HG02885 (cell line): Measurements from ENCODE around the gene OR12D2.
"Not testable (repeated sequence)": the region's sequence is repeated elsewhere in the genome, so short reads cannot be mapped to it uniquely, and the experiment has no call there.

Experiments used
- ATAC-seq: cut with Tn5 transposase; IDR thresholded peaks from one replicate; pipeline ENCODE4 v1.9.1; 2021; ENCODE audit warnings: mild to moderate bottlenecking; ENCODE audit not compliant: unreplicated experiment, poor library complexity

Gene OR12D2, protein sequence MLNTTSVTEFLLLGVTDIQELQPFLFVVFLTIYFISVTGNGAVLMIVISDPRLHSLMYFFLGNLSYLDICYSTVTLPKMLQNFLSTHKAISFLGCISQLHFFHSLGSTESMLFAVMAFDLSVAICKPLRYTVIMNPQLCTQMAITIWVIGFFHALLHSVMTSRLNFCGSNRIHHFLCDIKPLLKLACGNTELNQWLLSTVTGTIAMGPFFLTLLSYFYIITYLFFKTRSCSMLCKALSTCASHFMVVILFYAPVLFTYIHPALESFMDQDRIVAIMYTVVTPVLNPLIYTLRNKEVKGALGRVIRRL

DNA sequence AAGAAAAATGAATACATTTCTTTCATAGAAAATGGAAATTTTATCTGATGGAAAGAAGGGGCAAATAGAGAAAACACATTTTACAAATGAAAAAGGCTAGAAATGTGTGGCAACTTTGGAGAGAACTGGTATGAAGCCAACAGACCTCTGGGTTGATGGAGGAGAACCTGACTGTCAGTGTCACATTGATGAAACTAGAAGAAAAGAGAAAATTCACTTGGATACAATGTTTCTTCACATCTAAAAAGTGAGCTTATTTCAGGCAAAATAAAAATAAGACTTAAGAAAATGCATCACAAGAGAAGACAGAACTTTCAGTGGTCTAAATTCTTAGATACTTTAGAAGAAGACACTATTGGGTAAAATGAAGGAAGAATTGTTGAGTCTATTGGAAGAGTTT lies at the start of gene OR12D2:
Gene OR12D2, plus strand, starts transcription at position 301 of the 400 bp plus-strand sequence. CDS start 1,069 bp downstream, outside the sequence.
- ATAC-seq, result no peak

DNA sequence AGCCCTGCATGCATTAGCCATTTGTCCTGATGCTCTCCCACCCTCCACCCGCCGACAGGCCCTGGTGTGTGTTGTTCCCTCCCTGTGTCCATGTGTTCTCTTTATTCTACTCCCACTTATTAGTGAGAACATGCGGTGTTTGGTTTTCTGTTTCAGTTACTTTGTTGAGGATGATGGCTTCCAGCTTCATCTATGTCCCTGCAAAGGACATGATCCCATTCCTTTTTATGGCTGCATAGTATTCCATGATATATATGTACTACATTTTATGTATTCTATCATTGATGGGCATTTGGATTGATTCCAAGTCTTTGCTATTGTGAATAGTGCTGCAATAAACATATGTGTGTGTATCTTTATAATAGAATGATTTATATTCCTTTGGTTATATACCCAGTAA lies 46.1 kb upstream of the OR12D2 start:
- ATAC-seq, result not testable (repeated sequence)

DNA sequence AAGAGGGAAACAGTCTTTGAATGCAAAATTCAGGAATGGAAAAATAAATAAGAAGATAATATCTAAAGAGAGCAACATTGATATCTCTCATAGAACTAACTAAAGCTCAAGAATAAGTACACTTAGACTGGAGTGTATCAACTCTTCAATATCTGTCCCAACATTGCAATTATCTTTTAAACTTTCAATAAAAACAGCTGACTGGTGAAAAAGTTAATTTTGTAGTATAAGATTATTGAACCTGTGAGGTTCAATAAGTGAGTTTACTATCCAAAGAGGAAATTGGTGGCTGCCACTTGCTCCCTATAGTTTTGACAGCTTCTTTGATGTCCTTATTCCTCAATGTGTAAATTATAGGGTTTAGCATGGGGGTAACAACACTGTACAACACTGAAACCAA lies 40.5 kb upstream of the OR12D2 start:
- no peak for ATAC-seq

DNA sequence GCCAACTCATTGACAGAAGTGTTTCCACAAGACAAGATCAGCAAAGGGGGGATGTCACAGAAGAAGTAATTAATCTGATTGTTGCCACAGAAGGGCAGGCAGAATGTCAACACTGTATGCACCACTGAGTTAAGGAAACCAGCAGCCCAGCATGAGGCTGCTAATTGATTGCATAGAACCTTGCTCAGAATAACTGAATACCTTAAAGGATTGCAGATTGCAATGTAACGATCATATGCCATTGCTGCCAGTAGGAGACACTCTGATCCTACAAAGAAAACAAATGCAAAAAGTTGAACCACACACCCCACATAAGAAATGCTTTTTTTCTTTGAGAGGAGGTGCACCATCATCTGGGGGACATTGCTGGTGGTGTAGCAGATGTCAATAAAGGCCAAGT lies 39.8 kb upstream of the OR12D2 start:
- no peak for ATAC-seq

DNA sequence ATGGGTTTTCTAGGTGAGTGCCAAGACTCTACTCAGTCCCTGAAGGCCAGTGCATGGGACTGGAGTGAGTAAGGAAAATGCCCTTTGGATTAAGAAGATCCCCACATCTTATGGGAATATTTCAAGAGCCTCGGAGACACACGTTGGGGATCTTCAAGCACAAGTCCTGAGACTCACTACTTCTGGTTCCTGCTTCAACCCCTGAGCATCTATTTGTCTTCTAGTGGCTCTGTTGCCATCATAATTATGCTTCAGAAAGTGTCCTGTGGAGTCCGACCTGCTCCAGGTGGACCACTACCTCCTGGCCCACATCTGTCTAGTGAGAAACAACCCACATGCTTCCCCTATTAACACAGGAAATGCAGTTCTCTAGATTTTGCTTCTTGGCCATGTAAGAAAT lies 26.7 kb upstream of the OR12D2 start, which contains the start of gene OR5V1:
Gene OR5V1, minus strand, starts transcription at position 101 of the 400 bp plus-strand sequence. CDS start 12,670 bp downstream, outside the sequence.
- no peak for ATAC-seq

DNA sequence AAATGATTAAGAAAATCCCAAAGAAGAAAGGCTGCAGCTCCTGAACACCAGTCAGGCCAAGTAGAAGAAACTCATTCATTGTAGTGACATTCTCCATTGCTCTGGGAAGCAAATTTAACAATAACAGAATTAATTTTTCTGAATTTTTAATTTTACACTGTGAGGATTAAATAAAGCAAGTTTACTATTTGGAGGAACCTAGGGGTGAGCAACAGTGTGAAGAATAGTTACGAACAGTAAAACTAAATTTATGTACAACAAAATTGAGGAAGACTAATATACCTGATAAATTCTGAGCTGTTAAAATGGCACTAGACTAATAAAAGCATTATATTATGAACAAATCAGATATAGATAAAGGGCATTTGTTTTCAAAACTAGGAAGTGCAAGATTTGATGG lies 20.2 kb upstream of the OR12D2 start, which contains the start of gene OR12D3:
Gene OR12D3, minus strand, starts transcription at position 101 of the 400 bp plus-strand sequence. Its CDS starts 4 bp downstream, at position 97.
- ATAC-seq, result no peak

DNA sequence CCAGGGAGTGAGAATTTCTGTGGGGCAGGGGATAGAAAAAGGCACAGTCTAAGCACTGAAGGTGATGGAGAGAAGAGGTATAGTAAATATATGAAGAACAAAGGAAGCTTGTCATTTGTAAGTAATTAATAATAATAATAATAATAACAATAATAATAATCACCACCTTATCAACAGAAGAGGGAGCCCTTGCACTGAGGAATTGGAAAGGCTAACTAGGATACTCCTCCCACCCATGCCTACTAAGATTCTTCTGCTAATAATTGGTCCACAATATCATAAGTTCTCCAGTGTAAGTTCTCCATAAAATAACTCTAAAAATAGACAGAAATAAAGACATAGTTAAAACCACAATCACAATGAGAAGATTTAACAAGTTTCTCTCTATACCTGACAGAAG lies 19.4 kb upstream of the OR12D2 start:
- ATAC-seq, result no peak

DNA sequence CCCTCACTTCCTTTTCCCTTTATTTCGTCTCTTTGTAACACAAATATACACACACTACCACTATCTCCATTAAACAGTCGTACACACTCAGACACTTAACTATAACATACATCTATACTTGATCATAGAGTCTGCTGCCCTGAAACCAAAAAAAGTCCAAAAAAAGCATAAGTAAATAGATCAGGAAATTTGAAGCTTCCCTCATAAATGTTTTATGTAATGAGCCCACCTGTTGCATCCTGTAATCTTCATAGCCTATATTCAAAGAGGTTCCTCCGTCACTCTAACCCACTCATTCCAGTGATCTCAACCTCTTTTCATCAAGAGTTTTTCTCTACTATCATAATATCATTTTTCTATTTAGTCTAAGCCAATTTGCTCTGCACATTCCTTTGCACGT lies 6.9 kb upstream of the OR12D2 start:
- no peak for ATAC-seq

DNA sequence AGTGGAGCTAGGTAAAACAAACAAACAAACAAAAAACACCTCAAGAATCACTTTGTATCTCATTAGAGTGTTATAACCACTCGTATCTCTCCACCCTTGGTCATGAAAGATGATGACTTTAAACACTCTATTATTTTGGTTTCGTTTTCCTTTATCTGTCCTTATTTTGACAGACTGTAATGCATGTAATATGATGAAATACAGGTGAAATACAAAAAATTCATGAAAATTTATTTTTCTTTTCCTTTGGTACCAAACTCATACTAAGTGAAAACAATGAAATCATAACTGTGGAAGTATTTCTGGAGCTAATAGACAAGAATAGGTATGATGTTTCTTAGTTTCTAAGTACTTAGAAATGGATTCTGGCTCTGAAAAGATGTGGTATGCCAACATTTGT lies 4.1 kb downstream of the OR12D2 start:
- no peak for ATAC-seq

DNA sequence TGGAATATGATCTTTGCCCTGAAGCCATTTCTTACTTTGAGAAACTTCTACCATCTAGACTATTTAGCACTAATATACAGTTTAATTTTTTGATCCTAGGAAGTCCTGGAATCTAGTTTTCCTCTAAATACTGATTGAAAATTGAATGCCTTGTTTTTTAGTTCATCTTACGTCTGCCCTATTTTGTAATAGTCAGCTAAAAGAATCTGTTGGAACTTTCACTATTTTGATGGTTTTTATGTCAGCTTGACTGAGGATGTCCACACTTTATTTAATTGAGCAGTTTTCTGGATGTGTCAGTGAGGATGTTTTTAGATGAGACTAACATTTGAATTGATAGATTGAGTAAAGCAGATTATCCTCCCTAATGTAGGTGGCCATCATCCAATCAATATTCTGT lies 8.4 kb downstream of the OR12D2 start:
- no peak for ATAC-seq

DNA sequence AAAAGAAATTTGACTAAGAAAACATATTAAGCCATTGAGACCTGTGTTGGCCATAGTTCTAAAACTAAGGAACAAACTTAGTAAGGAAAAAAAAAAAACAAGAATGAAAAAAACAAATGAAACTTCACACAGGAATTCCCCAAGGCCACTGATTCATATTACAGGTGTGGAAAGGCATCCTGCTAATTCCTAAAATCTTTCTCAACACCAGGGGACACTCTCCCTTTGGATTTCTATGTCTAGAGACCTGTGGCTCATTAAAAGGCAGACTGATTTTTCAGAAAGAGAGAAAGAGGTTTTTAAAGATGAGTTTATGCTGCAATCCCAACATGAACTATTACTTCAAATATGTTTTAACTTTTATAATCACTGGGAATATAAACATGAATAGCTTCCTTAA lies 19.2 kb downstream of the OR12D2 start, which contains the start of gene OR12D1:
Gene OR12D1, plus strand, starts transcription at position 341 of the 400 bp plus-strand sequence.
- ATAC-seq, result no peak

DNA sequence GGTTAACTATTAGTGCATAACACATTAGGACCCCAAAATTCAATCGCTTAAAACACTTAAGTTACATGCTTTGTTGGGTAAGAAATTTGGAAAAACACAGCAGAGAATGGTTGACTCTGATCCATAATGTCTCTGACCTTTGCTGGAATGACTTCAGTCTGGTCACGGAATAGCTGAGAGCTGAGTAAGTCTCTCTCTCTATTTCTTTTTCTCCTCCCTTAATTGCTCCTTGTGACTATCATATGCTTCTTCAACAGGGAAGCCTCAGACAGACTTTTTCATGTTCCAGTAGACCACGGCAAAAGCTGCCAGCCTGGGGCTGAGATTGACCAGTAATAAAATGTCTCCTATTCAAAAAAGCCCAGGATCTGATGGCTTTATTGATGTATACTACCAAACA lies 24.1 kb downstream of the OR12D2 start:
- ATAC-seq, result no peak

DNA sequence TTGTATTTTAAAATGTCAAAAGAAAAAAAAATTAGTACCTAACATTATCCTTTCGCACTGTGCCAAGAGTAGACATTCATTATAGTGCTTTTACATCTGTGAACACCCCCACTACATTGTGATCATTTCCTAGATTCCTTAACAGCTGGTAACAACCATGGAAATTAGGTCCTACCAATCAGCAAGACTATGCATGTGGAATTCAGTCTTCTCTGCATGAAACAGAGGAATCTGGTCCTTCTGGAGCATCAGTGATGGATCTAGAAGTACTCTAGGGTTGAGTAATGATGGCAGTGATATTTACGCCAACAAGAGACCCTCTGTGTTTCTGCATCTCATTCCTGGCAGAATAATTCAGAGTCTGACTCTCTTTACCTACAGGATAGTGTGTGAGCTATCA lies 28.7 kb downstream of the OR12D2 start:
- no peak for ATAC-seq

DNA sequence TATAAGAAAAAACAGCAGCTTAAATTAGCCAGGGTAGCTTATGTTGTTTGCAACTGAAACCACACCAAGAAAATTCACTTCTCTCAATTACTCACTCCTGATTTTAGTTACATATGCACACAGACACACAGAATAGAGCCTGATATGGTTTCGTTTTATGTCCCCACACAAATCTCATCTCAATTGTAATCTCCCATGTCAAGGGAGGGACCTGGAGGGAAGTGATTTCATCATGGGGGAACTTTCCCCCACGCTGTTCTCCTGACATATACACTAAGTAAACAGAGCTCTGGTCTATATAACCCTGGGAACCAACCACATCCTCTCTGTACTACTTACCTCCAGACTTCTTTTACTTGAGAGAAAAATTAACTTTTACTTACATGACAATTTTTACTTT lies 29.1 kb downstream of the OR12D2 start:
- ATAC-seq, result no peak

DNA sequence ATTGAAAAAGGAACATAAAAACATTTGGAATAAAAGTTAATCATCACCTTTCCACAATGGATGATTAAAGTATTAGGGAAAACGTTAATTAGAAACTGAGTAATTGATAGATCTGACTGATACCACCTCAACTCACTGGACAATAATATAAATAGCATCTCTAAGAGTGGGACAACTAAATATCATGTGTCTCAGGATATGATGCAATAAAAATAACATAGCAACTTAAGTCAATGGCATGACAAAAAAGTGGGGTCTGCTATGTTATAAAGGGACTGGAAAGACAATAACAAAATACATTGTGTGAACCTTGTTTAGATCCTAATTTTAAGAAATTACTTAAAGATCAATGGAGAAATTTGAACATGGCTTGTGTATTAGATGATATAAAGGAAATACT lies 29.6 kb downstream of the OR12D2 start:
- no peak for ATAC-seq

DNA sequence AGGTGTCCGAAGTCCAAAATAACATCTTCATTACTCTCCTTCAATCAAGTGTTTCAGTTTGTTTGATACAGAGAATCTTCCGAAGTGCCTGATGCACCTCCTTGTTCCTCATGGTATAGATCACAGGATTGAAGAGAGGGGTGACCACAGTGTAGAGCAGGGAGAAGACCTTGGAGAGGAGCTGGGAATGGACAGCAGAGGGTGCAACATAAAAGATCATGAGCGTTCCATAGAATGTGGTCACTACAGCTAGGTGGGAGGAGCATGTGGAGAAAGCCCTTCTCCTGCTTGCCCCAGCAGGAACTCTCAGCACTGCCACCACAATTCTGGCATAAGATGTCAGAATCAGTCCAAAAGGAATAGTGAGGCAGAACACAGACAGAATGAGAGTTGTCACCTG lies 31.2 kb downstream of the OR12D2 start:
- no peak for ATAC-seq

DNA sequence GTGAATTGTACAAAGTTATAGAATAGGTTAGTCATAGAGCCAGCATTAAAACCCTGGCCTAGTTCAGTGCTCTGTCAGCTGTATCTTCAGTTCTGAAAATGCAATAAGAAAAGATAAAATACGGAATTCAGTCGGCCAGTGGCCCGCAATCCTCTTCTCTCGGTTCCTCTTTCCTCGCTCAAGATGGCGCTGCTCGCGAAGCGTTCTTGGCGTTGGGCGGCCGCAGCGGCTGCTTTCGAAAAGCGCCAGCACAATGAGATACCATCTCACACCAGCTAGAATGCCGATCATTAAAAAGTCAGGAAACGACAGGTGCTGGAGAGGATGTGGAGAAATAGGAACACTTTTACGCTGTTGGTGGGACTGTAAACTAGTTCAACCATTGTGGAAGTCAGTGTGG lies 41.3 kb downstream of the OR12D2 start:
- not testable (repeated sequence) for ATAC-seq

DNA sequence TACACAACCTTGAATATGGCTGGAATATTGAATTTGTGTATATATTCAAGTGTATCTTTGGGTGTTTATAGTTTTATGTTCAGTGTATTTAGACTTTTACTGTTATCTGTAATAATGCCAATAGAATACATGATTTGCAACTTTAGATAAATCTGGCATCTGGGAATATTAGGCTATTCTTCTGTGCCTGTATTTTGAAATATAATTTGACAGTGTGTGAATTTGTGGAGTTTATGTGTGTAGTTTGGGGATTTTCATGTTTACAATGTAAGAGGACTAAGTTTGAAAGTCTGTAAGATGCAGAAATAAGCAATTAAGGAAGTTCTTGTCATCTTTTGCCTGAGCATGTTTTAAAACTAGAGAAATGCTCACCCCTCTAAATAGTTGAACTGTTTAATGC lies 43.6 kb downstream of the OR12D2 start, which contains the start of gene OR10C1:
Gene OR10C1, plus strand, starts transcription at position 301 of the 400 bp plus-strand sequence. CDS start 710 bp downstream, outside the sequence.
- no peak for ATAC-seq

DNA sequence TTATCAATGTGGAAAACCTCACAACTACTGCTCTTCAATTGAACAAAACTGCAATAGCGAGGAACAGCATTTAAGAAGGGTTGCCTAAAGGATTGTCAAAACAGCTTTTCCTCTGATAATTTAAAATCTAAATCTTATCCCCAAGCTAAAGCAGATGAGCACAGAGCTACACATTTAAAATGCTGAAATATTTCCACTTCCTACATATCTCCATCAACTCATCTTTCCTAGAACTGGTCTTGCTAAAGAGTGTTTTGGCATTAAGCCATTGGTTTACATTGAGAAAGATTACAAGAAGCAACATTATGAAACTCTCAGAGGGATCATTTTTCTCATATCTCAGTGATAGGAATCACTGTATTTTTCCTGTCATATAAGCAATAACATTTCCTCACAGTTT lies 47.3 kb downstream of the OR12D2 start:
- ATAC-seq, result no peak

DNA sequence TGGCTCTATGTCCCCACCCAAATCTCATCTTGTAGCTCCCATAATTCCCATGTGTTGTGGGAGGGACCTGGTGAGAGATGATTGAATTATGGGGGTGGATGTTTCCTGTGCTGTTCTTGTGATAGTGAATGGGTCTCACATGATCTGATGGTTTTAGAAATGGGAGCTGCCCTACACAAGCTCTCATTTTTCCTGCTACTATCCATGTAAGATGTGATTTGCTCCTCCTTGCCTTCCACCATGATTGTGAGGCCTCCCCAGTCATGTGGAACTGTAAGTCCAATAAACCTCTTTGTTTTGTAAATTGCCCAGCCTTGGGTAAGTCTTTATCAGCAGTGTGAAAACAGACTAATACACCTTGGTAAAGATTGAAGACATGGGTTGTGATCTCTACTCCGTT lies 48.6 kb downstream of the OR12D2 start:
- not testable (repeated sequence) for ATAC-seq
